Natural killer cell (primary cell): ENCODE results near the gene RNU7-1. TPM values are rescaled to one million over a fixed set of nuclear protein-coding genes. Genes with fewer than 3 reads are reported as not detected.

ENCODE experiments used
- ATAC-seq, 3 donors: fragments of 150-1000 bp in 2 of 3; fragments of 200-7000 bp in 1 of 3; cut with Tn5 transposase; 1 replicate in 1 of 3; 2 replicates in 2 of 3; pipeline ENCODE4 v1.10.0; 2021; ENCODE audit warnings: mild to moderate bottlenecking in 2 of 3, moderate library complexity in 2 of 3
- DNase-seq, 2 donors: peaks; one replicate each; pipeline versions ENCODE4 v3.0.0 to v3.0.0-alpha.2; 2013 to 2021; ENCODE audit warnings: mixed read lengths in 1 of 2
- H3K27ac ChIP-seq: one replicate; pipeline ENCODE4 v1.5.1; 2013; ENCODE audit warnings: mild to moderate bottlenecking, low read length
- H3K27me3 ChIP-seq: one replicate; pipeline ENCODE4 v1.6.1; 2013; ENCODE audit warnings: low read length; ENCODE audit not compliant: control insufficient read depth, insufficient read depth
- H3K36me3 ChIP-seq: one replicate; pipeline ENCODE4 v1.6.1; 2013; ENCODE audit warnings: low read length; ENCODE audit not compliant: control insufficient read depth, insufficient read depth
- H3K4me1 ChIP-seq: one replicate; pipeline ENCODE4 v1.6.1; 2013; ENCODE audit warnings: low read length; ENCODE audit not compliant: control insufficient read depth, insufficient read depth
- H3K4me3 ChIP-seq: one replicate; pipeline ENCODE4 v1.5.1; 2013; ENCODE audit warnings: low read length
- H3K9me3 ChIP-seq: one replicate; pipeline ENCODE4 v1.6.1; 2013; ENCODE audit warnings: low read length; ENCODE audit not compliant: control insufficient read depth, insufficient read depth
- H3K27ac Mint-ChIP-seq, 2 donors: one replicate each; pipeline ENCODE4 v1.8.0; 2022; ENCODE audit warnings: mild to moderate bottlenecking in 2 of 2, mixed read lengths in 2 of 2, moderate library complexity in 1 of 2
- H3K27me3 Mint-ChIP-seq, 2 donors: one replicate each; pipeline ENCODE4 v1.8.0; 2022; ENCODE audit warnings: low read depth in 2 of 2, mixed read lengths in 2 of 2
- H3K36me3 Mint-ChIP-seq: one replicate; pipeline ENCODE4 v1.8.0; 2022; ENCODE audit warnings: mixed read lengths
- H3K4me1 Mint-ChIP-seq, 2 donors: one replicate each; pipeline ENCODE4 v1.8.0; 2022; ENCODE audit warnings: mixed read lengths in 2 of 2
- H3K4me3 Mint-ChIP-seq: one replicate; pipeline ENCODE4 v1.8.0; 2022; ENCODE audit warnings: mild to moderate bottlenecking, moderate library complexity, mixed read lengths
- H3K9me3 Mint-ChIP-seq, 2 donors: one replicate each; pipeline ENCODE4 v1.8.0; 2022; ENCODE audit warnings: mixed read lengths in 2 of 2
- WGBS: methylation state at CpG from one replicate; pipeline ENCODE4 v1.1.7; 2013; ENCODE audit warnings: missing lambda C conversion rate; ENCODE audit not compliant: insufficient coverage; 5-methylcytosine and 5-hydroxymethylcytosine counted together
- intact Hi-C: fragments of 100-400 bp; cut with micrococcal nuclease; formaldehyde crosslinking; loops from one replicate; pipeline ENCODE4 v1.14.2; 2022
- total RNA-seq, 4 donors: library from RNA; stranded (reverse); fragments of 120-200 nt in 1 of 4; gene quantifications; one replicate each; pipeline versions ENCODE4 v1.2.3 to v1.2.4, GENCODE V29; 2013 to 2022
- TF ChIP-seq, protein P1 (sequence below): fragments of 200-600 bp; IDR thresholded peaks from one replicate; pipeline ENCODE4 v1.8.0; 2022; ENCODE audit warnings: antibody characterized with exemption

The RNU7-1 gene
- total RNA-seq, 3 donors from 2014 or later (not counting 1 experiment from before 2014, with no cell fraction given), result not detected

GRCh38 chr12:6936194-6936635 is 7.4 kb upstream of the RNU7-1 start:
- Mint-ChIP-seq H3K27ac (peak overlapping the region; percentile 82 to 90), H3K36me3 (no peaks in the 10 kb centered on the region), H3K4me3 (peak overlapping the region; percentile 83), H3K27me3 (no peaks in the 10 kb centered on the region), H3K9me3 (no peaks in the 10 kb centered on the region), H3K4me1 (peaks cover 11 to 35% of the 10 kb centered on the region in 2 donors)
- Histone ChIP-seq H3K27me3 (no peaks in the 10 kb centered on the region), H3K36me3 (peaks cover 4% of the 10 kb centered on the region), H3K4me1 (peaks cover 27% of the 10 kb centered on the region), H3K9me3 (no peaks in the 10 kb centered on the region), H3K27ac (peak overlapping the region; percentile 74), H3K4me3 (no peak overlapping the region)
- TF ChIP-seq, protein P1, sequence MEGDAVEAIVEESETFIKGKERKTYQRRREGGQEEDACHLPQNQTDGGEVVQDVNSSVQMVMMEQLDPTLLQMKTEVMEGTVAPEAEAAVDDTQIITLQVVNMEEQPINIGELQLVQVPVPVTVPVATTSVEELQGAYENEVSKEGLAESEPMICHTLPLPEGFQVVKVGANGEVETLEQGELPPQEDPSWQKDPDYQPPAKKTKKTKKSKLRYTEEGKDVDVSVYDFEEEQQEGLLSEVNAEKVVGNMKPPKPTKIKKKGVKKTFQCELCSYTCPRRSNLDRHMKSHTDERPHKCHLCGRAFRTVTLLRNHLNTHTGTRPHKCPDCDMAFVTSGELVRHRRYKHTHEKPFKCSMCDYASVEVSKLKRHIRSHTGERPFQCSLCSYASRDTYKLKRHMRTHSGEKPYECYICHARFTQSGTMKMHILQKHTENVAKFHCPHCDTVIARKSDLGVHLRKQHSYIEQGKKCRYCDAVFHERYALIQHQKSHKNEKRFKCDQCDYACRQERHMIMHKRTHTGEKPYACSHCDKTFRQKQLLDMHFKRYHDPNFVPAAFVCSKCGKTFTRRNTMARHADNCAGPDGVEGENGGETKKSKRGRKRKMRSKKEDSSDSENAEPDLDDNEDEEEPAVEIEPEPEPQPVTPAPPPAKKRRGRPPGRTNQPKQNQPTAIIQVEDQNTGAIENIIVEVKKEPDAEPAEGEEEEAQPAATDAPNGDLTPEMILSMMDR, result no peak
- ATAC-seq (no peak), DNase-seq (no peak)
- 84% methylated on average over 3 of the region's 3 CpGs for WGBS
- intact Hi-C loops, result no loop called here

GRCh38 chr12:6936636-6937480 is 6.8 kb upstream of the RNU7-1 start:
- Mint-ChIP-seq H3K4me1 (peaks cover 11 to 35% of the 10 kb centered on the region in 2 donors), H3K9me3 (no peaks in the 10 kb centered on the region), H3K36me3 (no peaks in the 10 kb centered on the region), H3K27ac (peak overlapping the region; percentile 82 to 90), H3K27me3 (no peaks in the 10 kb centered on the region), H3K4me3 (peak overlapping the region; percentile 83)
- peak in 1 of 2 donors; percentile 71 for DNase-seq
- peak overlapping the region; percentile 60 for H3K4me3 ChIP-seq
- TF ChIP-seq, protein P1, result no peak
- peaks cover 27% of the 10 kb centered on the region for H3K4me1 ChIP-seq
- H3K9me3 ChIP-seq, result no peaks in the 10 kb centered on the region
- H3K27ac ChIP-seq, result peak overlapping the region; percentile 74
- WGBS, result 6% methylated on average over 36 of the region's 36 CpGs
- ATAC-seq, result no peak
- peaks cover 4% of the 10 kb centered on the region for H3K36me3 ChIP-seq
- intact Hi-C loops, result no loop called here
- H3K27me3 ChIP-seq, result no peaks in the 10 kb centered on the region

DNA sequence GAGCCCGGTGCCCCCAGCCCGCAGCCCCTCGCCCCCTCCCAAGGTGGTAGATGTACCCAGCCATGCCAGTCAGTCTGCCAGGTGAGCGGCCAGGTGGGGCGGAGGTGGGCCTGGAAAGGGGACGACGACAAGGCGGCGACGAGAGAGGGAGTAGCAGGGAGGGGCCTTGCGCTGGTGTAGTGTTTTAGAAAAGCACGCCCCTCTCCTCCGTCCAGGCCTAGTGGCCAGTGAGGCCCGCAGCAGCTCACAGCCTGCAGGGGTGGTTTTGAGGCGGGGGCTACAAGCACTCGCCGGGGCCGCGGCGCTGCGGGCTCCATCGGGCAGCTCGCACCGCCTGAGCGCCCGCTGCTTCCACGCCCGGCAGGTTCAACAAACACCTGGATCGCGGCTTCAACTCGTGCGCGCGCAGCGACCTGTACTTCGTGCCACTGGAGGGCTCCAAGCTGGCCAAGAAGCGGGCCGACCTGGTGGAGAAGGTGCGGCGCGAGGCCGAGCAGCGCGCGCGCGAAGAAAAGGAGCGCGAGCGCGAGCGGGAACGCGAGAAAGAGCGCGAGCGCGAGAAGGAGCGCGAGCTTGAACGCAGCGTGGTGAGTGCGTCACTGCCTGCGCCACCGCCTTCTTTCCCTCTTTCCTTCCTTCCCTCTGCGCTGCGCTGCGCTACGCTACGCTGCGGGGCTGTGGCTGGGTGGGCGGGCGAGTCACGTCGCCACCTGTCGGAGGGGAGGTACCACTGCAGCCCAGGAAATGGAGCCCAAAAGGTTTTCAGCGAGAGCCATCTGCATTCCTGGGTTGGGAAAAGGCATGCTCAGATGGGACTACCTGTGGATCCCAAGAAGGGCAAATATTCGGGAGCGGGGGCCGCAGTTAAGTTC is 5.9 kb upstream of the RNU7-1 start:
- H3K27ac ChIP-seq, result peak overlapping the region; percentile 74
- peak; percentile 96 to 99 (median 97) for ATAC-seq
- Mint-ChIP-seq H3K36me3 (no peaks in the 10 kb centered on the region), H3K27ac (peak overlapping the region; percentile 82 to 90), H3K9me3 (no peaks in the 10 kb centered on the region), H3K4me1 (peaks cover 11 to 35% of the 10 kb centered on the region in 2 donors), H3K4me3 (peak overlapping the region; percentile 83), H3K27me3 (no peaks in the 10 kb centered on the region)
- H3K4me1 ChIP-seq, result peaks cover 28% of the 10 kb centered on the region
- H3K27me3 ChIP-seq, result no peaks in the 10 kb centered on the region
- TF ChIP-seq, protein P1, result peak; percentile 86
- intact Hi-C loops, result loop anchor here (1.0 kb wide), 2 partner anchors 33 to 81 kb away; partner anchors contain the start of genes EMG1, LPCAT3 and PHB2
- H3K4me3 ChIP-seq, result peak overlapping the region; percentile 60
- peak; percentile 88 to 99 for DNase-seq
- H3K36me3 ChIP-seq, result peaks cover 4% of the 10 kb centered on the region
- no peaks in the 10 kb centered on the region for H3K9me3 ChIP-seq
- WGBS, result 0% methylated on average over 80 of the region's 80 CpGs
